Stimulated activated naive CD8-positive, alpha-beta T cell treated with anti-CD3 and anti-CD28 coated beads, Interleukin-15, Interleukin-2, amounts not matched to agents 100 U/mL and 50 U/mL, for 24 hours (primary cell): Measurements from ENCODE around the gene EME2.

ENCODE experiments used
- ATAC-seq: fragments of 150-1000 bp; cut with Tn5 transposase; one replicate; pipeline ENCODE4 v1.10.0; 2021
- DNase-seq: peaks from one replicate; pipeline ENCODE4 v3.0.0; 2021

EME2 gene

GRCh38 chr16:1745900-1746692 lies 26.5 kb upstream of the EME2 start:
- no peak for DNase-seq
- ATAC-seq = no peak

GRCh38 chr16:1746693-1747195 lies 25.9 kb upstream of the EME2 start:
- no peak for ATAC-seq
- DNase-seq = no peak

GRCh38 chr16:1747934-1748333 lies 24.7 kb upstream of the EME2 start:
- DNase-seq = no peak
- ATAC-seq = no peak

GRCh38 chr16:1749152-1750117 lies 23.2 kb upstream of the EME2 start:
- no peak for DNase-seq
- ATAC-seq = no peak

GRCh38 chr16:1751946-1752345 lies 20.7 kb upstream of the EME2 start:
- no peak for ATAC-seq
- no peak for DNase-seq

GRCh38 chr16:1752853-1753252 lies 19.8 kb upstream of the EME2 start:
- no peak for ATAC-seq
- no peak for DNase-seq

- no peak for DNase-seq
- no peak for ATAC-seq
Measured at GRCh38 chr16:1754204-1754603, 18.4 kb upstream of the EME2 start.

- no peak for ATAC-seq
- DNase-seq = no peak
Measured at GRCh38 chr16:1757714-1758461, 14.7 kb upstream of the EME2 start.

- ATAC-seq = no peak
- no peak for DNase-seq
Measured at GRCh38 chr16:1758923-1759322, 13.7 kb upstream of the EME2 start.

GRCh38 chr16:1759511-1759910 lies 13.1 kb upstream of the EME2 start:
- DNase-seq (no peak), ATAC-seq (no peak)

- no peak for ATAC-seq
- no peak for DNase-seq
Measured at GRCh38 chr16:1760911-1761310, 11.7 kb upstream of the EME2 start.

GRCh38 chr16:1761751-1762150 lies 10.9 kb upstream of the EME2 start:
- no peak for ATAC-seq

GRCh38 chr16:1762196-1762878 lies 10.3 kb upstream of the EME2 start:
- DNase-seq = no peak
- ATAC-seq = no peak

More at GRCh38 chr16:1761751-1762150, 10.9 kb upstream of the EME2 start:
- DNase-seq = no peak

- DNase-seq (no peak), ATAC-seq (no peak)
Measured at GRCh38 chr16:1762879-1763520, 9.6 kb upstream of the EME2 start.

GRCh38 chr16:1763521-1764511 lies 8.8 kb upstream of the EME2 start:
- DNase-seq (no peak), ATAC-seq (no peak)

GRCh38 chr16:1764971-1765370 lies 7.6 kb upstream of the EME2 start:
- DNase-seq (no peak), ATAC-seq (no peak)

GRCh38 chr16:1765826-1766225 lies 6.8 kb upstream of the EME2 start:
- no peak for DNase-seq
- no peak for ATAC-seq

GRCh38 chr16:1766231-1766630 lies 6.4 kb upstream of the EME2 start:
- no peak for DNase-seq
- no peak for ATAC-seq

- DNase-seq = no peak
- no peak for ATAC-seq
Measured at GRCh38 chr16:1766701-1767100, 5.9 kb upstream of the EME2 start.
